Measurements from ENCODE around the gene LSP1. TPM values are rescaled to one million over a fixed set of nuclear protein-coding genes. Genes with fewer than 3 reads are reported as not detected.

Gene LSP1
- total RNA-seq, 1 donor from 2014 or later = not detected

GRCh38 chr11:1938343-1939005 lies 85.6 kb downstream of the LSP1 start:
- no peak for DNase-seq (ENCODE audit: low read depth)

DNA sequence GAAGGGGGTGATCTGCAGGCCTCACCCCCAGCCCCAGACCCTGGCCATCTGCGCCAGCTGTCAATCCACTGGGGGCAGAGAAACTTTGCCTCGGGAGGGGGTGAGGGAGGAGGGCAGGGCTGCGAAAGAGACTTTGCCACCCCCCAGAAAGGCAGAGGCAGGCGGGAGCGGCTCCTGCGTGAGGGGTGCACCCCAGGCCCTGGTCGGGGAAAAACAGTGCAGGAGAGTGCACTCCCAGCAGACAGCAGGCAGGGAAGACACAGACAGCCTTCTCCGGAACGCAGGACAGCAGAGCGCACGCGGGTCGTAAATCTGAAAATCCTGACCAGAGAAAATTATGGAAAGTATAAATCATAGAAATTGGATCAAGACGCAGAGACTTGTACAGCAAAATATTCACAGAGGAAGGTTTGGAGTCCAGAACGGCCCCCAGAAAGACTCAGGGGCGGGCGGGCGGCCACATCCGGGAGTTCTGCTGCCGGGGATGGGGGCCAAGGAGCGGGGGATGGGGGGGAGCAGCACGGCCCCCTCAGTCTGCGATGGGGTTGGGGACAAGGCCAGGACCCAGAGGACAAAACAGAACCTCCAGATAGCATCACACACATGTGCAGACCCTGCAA lies 86.2 kb downstream of the LSP1 start:
- DNase-seq (ENCODE audit: low read depth) = no peak

DNA sequence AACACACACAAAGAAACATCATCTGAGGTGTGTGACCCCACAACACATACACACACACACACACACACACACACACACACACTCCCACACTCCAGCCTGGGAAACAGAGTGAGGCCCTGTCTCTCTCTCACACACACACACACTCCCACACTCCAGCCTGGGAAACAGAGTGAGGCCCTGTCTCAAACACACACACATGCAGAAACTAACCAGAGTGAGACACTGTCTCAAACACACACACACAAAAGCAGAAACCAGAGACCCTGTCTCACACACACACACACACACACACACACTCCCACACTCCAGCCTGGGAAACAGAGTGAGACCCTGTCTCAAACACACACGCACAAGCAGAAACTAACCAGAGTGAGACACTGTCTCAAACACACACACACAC lies 86.9 kb downstream of the LSP1 start:
- DNase-seq (ENCODE audit: low read depth) = peak; percentile 7

Other genes with a start within 250 kb of the LSP1 start
- gene KRTAP5-3, start 244.6 kb upstream of the LSP1 start, total RNA-seq = not detected in 2 replicates
- not detected in 2 replicates for gene KRTAP5-4, start 230.9 kb upstream of the LSP1 start, total RNA-seq
- gene KRTAP5-5, start 223.3 kb upstream of the LSP1 start, total RNA-seq = not detected in 2 replicates
- not detected in 2 replicates for gene KRTAP5-6, start 155.9 kb upstream of the LSP1 start, total RNA-seq
- gene IFITM10, start 102.5 kb upstream of the LSP1 start, total RNA-seq = 0.80 TPM in 1 of 2 replicates, not detected in the other
- gene CTSD, start 89.2 kb upstream of the LSP1 start, total RNA-seq = 226 and 1,216 TPM in 2 replicates
- gene SYT8, start 18.1 kb upstream of the LSP1 start, total RNA-seq = 0.05 TPM in 1 of 2 replicates, not detected in the other
- gene TNNI2, start 14.1 kb upstream of the LSP1 start, total RNA-seq = not detected in 2 replicates
- not detected in 2 replicates for gene PRR33, start 38.8 kb downstream of the LSP1 start, total RNA-seq
- gene TNNT3, start 66.6 kb downstream of the LSP1 start, total RNA-seq = not detected in 2 replicates
- gene MRPL23, start 94.2 kb downstream of the LSP1 start, total RNA-seq = 3.6 and 173 TPM in 2 replicates
- gene H19, start 144.8 kb downstream of the LSP1 start, total RNA-seq = 0.55 TPM in 1 of 2 replicates, not detected in the other